Esophagus squamous epithelium (tissue), 5 donors: ENCODE results near the gene BCAR3. TPM values are rescaled to one million over a fixed set of nuclear protein-coding genes. Genes with fewer than 3 reads are reported as not detected.

Experiments used
- DNase-seq: peaks from one replicate; lab custom pipeline; 2025; lab: John Stamatoyannopoulos, UW
- H3K27ac ChIP-seq, 4 donors: fragments of 200-600 bp; sonication (generic); one replicate each; pipeline ENCODE4 v1.5.1; 2016 to 2019; ENCODE audit warnings: mild to moderate bottlenecking in 1 of 4
- H3K27me3 ChIP-seq, 4 donors: fragments of 200-600 bp; sonication (generic); 1 replicate in 3 of 4; 2 replicates in 1 of 4; pipeline versions ENCODE4 v1.5.1 to v1.6.0; 2017 to 2021; ENCODE audit warnings: antibody characterized with exemption in 1 of 4
- H3K36me3 ChIP-seq, 3 donors: fragments of 200-600 bp; sonication (generic); one replicate each; pipeline ENCODE4 v1.5.1; 2016 to 2019
- H3K4me1 ChIP-seq, 3 donors: fragments of 200-600 bp; sonication (generic); one replicate each; pipeline ENCODE4 v1.5.1; 2017 to 2019
- H3K4me3 ChIP-seq, 4 donors: fragments of 200-600 bp; sonication (generic); 1 replicate in 3 of 4; 2 replicates in 1 of 4; pipeline ENCODE4 v1.5.1; 2016 to 2019; ENCODE audit warnings: mild to moderate bottlenecking in 2 of 4, moderate library complexity in 1 of 4
- H3K9me3 ChIP-seq, 3 donors: fragments of 200-600 bp; sonication (generic); one replicate each; pipeline ENCODE4 v1.5.1; 2016 to 2019
- CTCF ChIP-seq, 6 experiments: fragments of 450-650 bp in 4 of 6; fragments of 200-600 bp in 2 of 6; sonication (generic) in 2 of 6; IDR thresholded peaks; one replicate each; pipeline ENCODE4 v1.5.1; 2016 to 2019; ENCODE audit warnings: antibody characterized with exemption in 6 of 6, mild to moderate bottlenecking in 4 of 6, moderate library complexity in 4 of 6
- POLR2A ChIP-seq, 4 donors: fragments of 450-650 bp; IDR thresholded peaks; one replicate each; pipeline ENCODE4 v1.6.1; 2017; ENCODE audit warnings: antibody characterized with exemption in 4 of 4, mild to moderate bottlenecking in 4 of 4, moderate library complexity in 3 of 4
- WGBS, 2 donors: methylation state at CpG; one replicate each; pipeline ENCODE4 v1.1.5; 2018; 5-methylcytosine and 5-hydroxymethylcytosine counted together
- intact Hi-C: fragments of 100-400 bp; cut with DNase I; formaldehyde crosslinking; loops from one replicate; pipeline ENCODE4 v1.15.0; 2022
- total RNA-seq, 4 donors: library from RNA; depleted of rRNA; stranded (reverse); fragments of >200 nt; gene quantifications; one replicate each; pipeline ENCODE4 v1.1.0, GENCODE V29; 2016
- donor health status: DM: yes; HTN: yes; CAD: no.

Gene BCAR3
- total RNA-seq, 4 donors from 2014 or later, result 6.9 to 17.5 (median 9.4) TPM

DNA sequence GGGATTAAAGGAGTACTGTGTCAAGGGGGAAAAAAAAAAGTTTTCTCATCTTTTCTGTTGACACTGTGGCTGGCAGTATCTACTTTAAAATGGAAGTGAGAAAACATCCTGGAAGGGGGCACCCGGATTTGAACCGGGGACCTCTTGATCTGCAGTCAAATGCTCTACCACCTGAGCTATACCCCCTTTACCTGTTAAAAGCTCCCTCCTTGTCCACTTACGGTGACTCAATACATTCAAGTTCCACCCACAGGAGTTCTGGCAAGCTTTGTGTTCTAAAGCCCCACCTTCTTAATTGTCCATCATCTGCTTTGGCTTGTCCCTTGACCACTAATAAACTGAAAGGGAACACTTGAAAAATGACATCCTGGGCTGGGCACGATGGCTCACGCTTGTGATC lies 165.5 kb downstream of the BCAR3 start:
- H3K4me1 ChIP-seq, result no peaks in the 10 kb centered on the region
- 76 to 96% methylated on average over 5 of the region's 5 CpGs for WGBS, 2 donors
- TF ChIP-seq CTCF (IDR thresholded peaks at IDR 0.05), result no peak
- no peak for TF ChIP-seq POLR2A (IDR thresholded peaks at IDR 0.05)

More for the DNA sequence above, 165.5 kb downstream of the BCAR3 start:
- H3K27ac ChIP-seq, result no peak overlapping the region
- no peak for DNase-seq
- H3K36me3 ChIP-seq, result no peaks in the 10 kb centered on the region
- intact Hi-C loops, result no loop called here
- H3K9me3 ChIP-seq, result no peaks in the 10 kb centered on the region
- no peaks in the 10 kb centered on the region for H3K27me3 ChIP-seq
- H3K4me3 ChIP-seq, result no peak overlapping the region

Other genes with a start within 250 kb of the BCAR3 start
- 10 to 100 TPM in 1 of 4 donors, 1 to 10 TPM in 3; 7.5 to 14.2 (median 9.0) TPM for gene FNBP1L, start 233.7 kb downstream of the BCAR3 start, total RNA-seq
- 10 to 100 TPM; 20.8 to 42.2 (median 35.7) TPM for gene DNTTIP2, start 197.4 kb upstream of the BCAR3 start, total RNA-seq
- 10 to 100 TPM in 3 of 4 donors, 1 to 10 TPM in 1; 9.3 to 27.0 (median 20.5) TPM for gene GCLM, start 227.6 kb upstream of the BCAR3 start, total RNA-seq